Stomach (tissue), 4 donors: ENCODE measurements around the gene GABRG3.

Experiments
- CTCF ChIP-seq, 7 experiments: fragments of 450-650 bp in 4 of 7; fragments of 200-600 bp in 3 of 7; sonication (generic) in 3 of 7; IDR thresholded peaks; one replicate each; pipeline ENCODE4 v1.5.1; 2016 to 2019; ENCODE audit warnings: antibody characterized with exemption in 7 of 7, control low read depth in 2 of 7, mild to moderate bottlenecking in 1 of 7
- EP300 ChIP-seq: sonication (generic); formaldehyde crosslinking; IDR thresholded peaks from one replicate; pipeline ENCODE4 v1.6.1; 2017; ENCODE audit warnings: antibody characterized with exemption

- TF ChIP-seq CTCF (IDR thresholded peaks at IDR 0.05) (no peak), EP300 (no peak)
Measured at GRCh38 chr15:27339138-27339537, 368.2 kb downstream of the GABRG3 start.
